IMR-90 (cell line): ENCODE data around the gene CTAG2. TPM values are rescaled to one million over a fixed set of nuclear protein-coding genes. Genes with fewer than 3 reads are reported as not detected.
A peak's percentile ranks its signal among the peaks of the same experiment; 100 is the strongest.
"Not testable (repeated sequence)": the region's sequence is repeated elsewhere in the genome, so short reads cannot be mapped to it uniquely, and the experiment has no call there.

ENCODE experiments used
- ATAC-seq: fragments of 200-7000 bp; cut with Tn5 transposase; 2 replicates; pipeline ENCODE4 v1.9.1; 2020; ENCODE audit warnings: low read depth, mild to moderate bottlenecking, moderate library complexity
- BruUV-seq: library from RNA; stranded (reverse); fragments of 400-500 nt; replicated peaks from 2 replicates; lab custom pipeline; 2021; lab: Mats Ljungman, UMichigan
- CTCF ChIA-PET: fragments of 300-600 bp; formaldehyde crosslinking; extraction: SDS; loops from one replicate; lab custom pipeline; 2021; ENCODE audit warnings: antibody characterized with exemption; lab: Yijun Ruan, JAX
- POLR2A ChIA-PET: fragments of 300-600 bp; sonication (Branson Sonifier 250); formaldehyde crosslinking; loops from one replicate; lab custom pipeline; 2022; ENCODE audit warnings: antibody characterized with exemption; ENCODE audit not compliant: unreplicated experiment; lab: Charles Lee
- DNase-seq: peaks from one replicate; pipeline ENCODE4 v3.0.0; 2013
- H2AFZ ChIP-seq: replicated peaks from 2 replicates; pipeline ENCODE3; 2013; ENCODE audit warnings: low read length, mild to moderate bottlenecking; ENCODE audit not compliant: poor library complexity
- H2AK5ac ChIP-seq: 2 replicates; pipeline ENCODE4 v1.6.1; 2013; ENCODE audit warnings: low read depth, low read length, inconsistent platforms
- H2AK9ac ChIP-seq: replicated peaks from 2 replicates; pipeline ENCODE3; 2013; ENCODE audit warnings: mild to moderate bottlenecking, low read depth, low read length, moderate library complexity; ENCODE audit not compliant: poor library complexity
- H2BK120ac ChIP-seq: 2 replicates; pipeline ENCODE4 v1.6.1; 2013; ENCODE audit warnings: low read depth, low read length, inconsistent platforms
- H2BK15ac ChIP-seq: 3 replicates; pipeline ENCODE4 v1.6.1; 2013; ENCODE audit warnings: low read depth, low read length, inconsistent platforms
- H2BK20ac ChIP-seq: 2 replicates; pipeline ENCODE4 v1.6.1; 2013; ENCODE audit warnings: low read depth, mild to moderate bottlenecking, inconsistent platforms, low read length, moderate library complexity
- H2BK5ac ChIP-seq: 2 replicates; pipeline ENCODE4 v1.6.1; 2013; ENCODE audit warnings: mild to moderate bottlenecking, low read depth, low read length, inconsistent platforms; ENCODE audit not compliant: poor library complexity, severe bottlenecking
- H3K14ac ChIP-seq: replicated peaks from 2 replicates; pipeline ENCODE4 v1.6.1; 2013; ENCODE audit warnings: low read depth, low read length, inconsistent platforms
- H3K18ac ChIP-seq: 2 replicates; pipeline ENCODE4 v1.6.1; 2013; ENCODE audit warnings: low read depth, low read length, control low read depth
- H3K23ac ChIP-seq: 2 replicates; pipeline ENCODE4 v1.6.1; 2013; ENCODE audit warnings: low read depth, low read length, inconsistent platforms
- H3K27ac ChIP-seq: 2 replicates; pipeline ENCODE4 v1.5.1; 2013; ENCODE audit warnings: mild to moderate bottlenecking, control low read depth, low read length; ENCODE audit not compliant: insufficient read depth
- H3K27me3 ChIP-seq: 2 replicates; pipeline ENCODE4 v1.6.1; 2013; ENCODE audit warnings: low read length; ENCODE audit not compliant: control insufficient read depth, insufficient read depth
- H3K36me3 ChIP-seq: 2 replicates; pipeline ENCODE4 v1.6.1; 2013; ENCODE audit warnings: low read length, mixed read lengths; ENCODE audit not compliant: control insufficient read depth, insufficient read depth
- H3K4ac ChIP-seq: 2 replicates; pipeline ENCODE4 v1.6.1; 2013; ENCODE audit warnings: low read depth, low read length, inconsistent platforms
- H3K4me1 ChIP-seq: 2 replicates; pipeline ENCODE4 v1.6.1; 2013; ENCODE audit warnings: low read length, mixed read lengths; ENCODE audit not compliant: control insufficient read depth, insufficient read depth
- H3K4me2 ChIP-seq: 2 replicates; pipeline ENCODE4 v1.6.1; 2013; ENCODE audit warnings: low read depth, mild to moderate bottlenecking, control low read depth, low read length, moderate library complexity
- H3K4me3 ChIP-seq: 2 replicates; pipeline ENCODE4 v1.5.1; 2013; ENCODE audit warnings: low read depth, mild to moderate bottlenecking, control low read depth, low read length, moderate library complexity; ENCODE audit not compliant: insufficient read depth
- H3K56ac ChIP-seq: 2 replicates; pipeline ENCODE4 v1.6.1; 2013; ENCODE audit warnings: low read length, inconsistent platforms; ENCODE audit not compliant: insufficient read depth; ENCODE audit errors: extremely low read depth
- H3K79me1 ChIP-seq, 2 experiments: 2 replicates each; pipeline ENCODE4 v1.6.1; 2013; ENCODE audit warnings: low read length in 2 of 2, inconsistent platforms in 1 of 2, low read depth in 1 of 2
- H3K9ac ChIP-seq: 2 replicates; pipeline ENCODE4 v1.6.1; 2013; ENCODE audit warnings: low read depth, low read length, control low read depth
- H3K9me1 ChIP-seq: 2 replicates; pipeline ENCODE4 v1.6.1; 2013; ENCODE audit warnings: low read length, inconsistent platforms; ENCODE audit not compliant: insufficient read depth
- H3K9me3 ChIP-seq: 2 replicates; pipeline ENCODE4 v1.6.1; 2013; ENCODE audit warnings: low read length; ENCODE audit not compliant: control insufficient read depth, insufficient read depth
- H4K20me1 ChIP-seq: 2 replicates; pipeline ENCODE4 v1.6.1; 2013; ENCODE audit warnings: low read length, inconsistent platforms; ENCODE audit not compliant: insufficient read depth
- H4K5ac ChIP-seq: 2 replicates; pipeline ENCODE4 v1.6.1; 2013; ENCODE audit warnings: mild to moderate bottlenecking, low read depth, low read length, control low read depth
- H4K8ac ChIP-seq, 2 experiments: 2 replicates each; pipeline ENCODE4 v1.6.1; 2013; ENCODE audit warnings: low read depth in 2 of 2, low read length in 2 of 2, control low read depth in 1 of 2, inconsistent platforms in 1 of 2
- H4K91ac ChIP-seq: 2 replicates; pipeline ENCODE4 v1.6.1; 2013; ENCODE audit warnings: low read depth, low read length, inconsistent platforms; ENCODE audit not compliant: insufficient read depth
- WGBS, 2 experiments: methylation state at CpG; one replicate each; pipeline versions ENCODE4 v1.1.5 to v1.1.7; 2013; ENCODE audit warnings: missing lambda C conversion rate in 2 of 2; ENCODE audit not compliant: insufficient read length in 1 of 2; ENCODE audit errors: extremely low coverage in 2 of 2; 5-methylcytosine and 5-hydroxymethylcytosine counted together
- dilution Hi-C: fragments of 300-500 bp; cut with HindIII; formaldehyde crosslinking; loops from one replicate; pipeline ENCODE4 v1.14.3; 2018; ENCODE audit warnings: low sequenced_read_pairs; ENCODE audit not compliant: unreplicated experiment
- in situ Hi-C: fragments of 300-500 bp; cut with MboI; formaldehyde crosslinking; loops from 3 replicates; pipeline ENCODE4 v1.14.3; 2019; ENCODE audit warnings: low sequenced_read_pairs, inconsistent platforms, mixed read lengths
- intact Hi-C: fragments of 100-400 bp; cut with micrococcal nuclease; formaldehyde crosslinking; loops from 2 replicates; pipeline ENCODE4 v1.10.0; 2022
- polyA plus RNA-seq, 3 experiments: library from polyadenylated mRNA; depleted of rRNA; stranded (reverse); fragments of >200 nt; gene quantifications; 2 replicates each; pipeline ENCODE4 v1.2.3, GENCODE V29; 2012; ENCODE audit warnings: low replicate concordance in 1 of 3
- total RNA-seq: library from RNA; depleted of rRNA; stranded (reverse); fragments of >200 nt; gene quantifications from 2 replicates; pipeline ENCODE4 v1.2.3, GENCODE V29; 2012

Gene CTAG2
- total and polyA plus RNA-seq, 2 of the 4 experiments (the other 2 are of a cell fraction): 27.1 to 42.5 TPM

DNA sequence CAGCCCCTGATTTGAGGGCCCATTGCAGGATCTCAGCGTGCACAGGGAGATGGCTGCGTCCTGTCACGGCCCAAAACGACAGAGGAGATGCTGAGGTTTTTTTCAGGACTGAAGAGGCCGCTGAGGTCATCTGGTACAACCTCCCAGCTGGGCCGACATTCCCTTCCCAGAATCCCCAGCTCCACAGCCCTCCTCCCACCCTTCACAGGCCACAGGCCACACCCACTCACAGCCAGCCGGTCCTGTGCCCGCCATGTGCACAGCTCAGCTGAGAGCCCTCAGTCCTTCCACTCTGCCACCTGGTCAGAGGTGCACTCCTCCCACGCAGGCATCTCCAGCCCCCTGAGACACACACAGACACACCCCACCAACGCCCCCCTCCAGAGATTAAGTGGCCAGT, 11.6 kb downstream of the CTAG2 start:
- H4K8ac ChIP-seq, H3K79me1 ChIP-seq, H3K4ac ChIP-seq, H3K9ac ChIP-seq, H3K14ac ChIP-seq, H4K20me1 ChIP-seq, H2AFZ ChIP-seq, H3K56ac ChIP-seq, CTCF ChIA-PET, DNase-seq, H2AK9ac ChIP-seq, in situ Hi-C loops, H3K4me2 ChIP-seq, H3K4me1 ChIP-seq, H3K9me3 ChIP-seq, H3K23ac ChIP-seq, H3K36me3 ChIP-seq, POLR2A ChIA-PET, H3K27ac ChIP-seq, H2BK15ac ChIP-seq, H3K18ac ChIP-seq, H4K91ac ChIP-seq, H3K9me1 ChIP-seq, H2BK5ac ChIP-seq, BruUV-seq, H4K5ac ChIP-seq, H2AK5ac ChIP-seq, H2BK120ac ChIP-seq, intact Hi-C loops, H3K27me3 ChIP-seq, dilution Hi-C loops, H3K4me3 ChIP-seq, H2BK20ac ChIP-seq: not testable (repeated sequence)
- WGBS, 2 experiments: no CpG with 5 or more reads among the region's 10 CpGs
- ATAC-seq: peak; percentile 61

DNA sequence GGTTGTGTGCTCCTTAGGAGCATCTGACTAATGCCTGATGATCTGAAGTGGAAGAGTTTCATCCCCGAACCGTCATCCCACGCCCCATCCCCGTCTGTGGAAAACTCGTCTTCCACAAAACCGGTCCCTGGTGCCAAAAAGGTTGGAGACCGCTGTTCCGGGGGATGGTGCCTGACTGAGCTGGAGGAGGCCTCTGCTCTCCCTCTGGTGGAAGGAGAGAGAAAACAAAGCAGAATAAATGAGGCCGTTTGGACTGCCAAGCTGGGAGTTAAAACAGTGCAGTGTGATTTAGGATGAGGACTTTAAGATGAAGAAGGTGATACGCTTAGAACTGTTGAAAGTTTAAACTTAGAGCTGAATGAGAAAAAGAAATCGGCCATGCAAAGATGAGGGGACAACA, 19.7 kb downstream of the CTAG2 start:
- H4K8ac ChIP-seq, H2AK9ac ChIP-seq, DNase-seq, in situ Hi-C loops, H3K9me1 ChIP-seq, H3K36me3 ChIP-seq, H3K79me1 ChIP-seq, H3K18ac ChIP-seq, H4K5ac ChIP-seq, H3K9me3 ChIP-seq, H2AFZ ChIP-seq, H2BK20ac ChIP-seq, CTCF ChIA-PET, H2BK5ac ChIP-seq, H3K27me3 ChIP-seq, H3K4me3 ChIP-seq, H4K20me1 ChIP-seq, H2BK15ac ChIP-seq, H3K9ac ChIP-seq, POLR2A ChIA-PET, H4K91ac ChIP-seq, H3K4ac ChIP-seq, H3K4me1 ChIP-seq, H3K23ac ChIP-seq, H2AK5ac ChIP-seq, BruUV-seq, dilution Hi-C loops, H3K14ac ChIP-seq, H2BK120ac ChIP-seq, H3K27ac ChIP-seq, H3K4me2 ChIP-seq, intact Hi-C loops, H3K56ac ChIP-seq: not testable (repeated sequence)
- ATAC-seq: 0 out of 2 replicates have a peak, but pooled peaks have one; percentile 48
- no CpG with 5 or more reads among the region's 11 CpGs for WGBS, 2 experiments
